Stomach (tissue), 9 donors: ENCODE results near the gene KCNF1. TPM values are rescaled to one million over a fixed set of nuclear protein-coding genes. Genes with fewer than 3 reads are reported as not detected.
A peak's percentile ranks its signal among the peaks of the same experiment; 100 is the strongest.

Source experiments
- DNase-seq, 2 donors: peaks; one replicate each; pipeline versions ENCODE4 v3.0.0 to v3.0.0-alpha.2; 2013 to 2019
- H3K27ac ChIP-seq, 5 donors: fragments of 200-600 bp in 4 of 5; sonication (generic) in 4 of 5; one replicate each; pipeline ENCODE4 v1.5.1; 2013 to 2019; ENCODE audit warnings: mild to moderate bottlenecking in 1 of 5, moderate library complexity in 1 of 5
- H3K27me3 ChIP-seq, 3 donors: fragments of 200-600 bp; sonication (generic); one replicate each; pipeline ENCODE4 v1.5.1; 2017 to 2019; ENCODE audit warnings: mixed run types in 1 of 3
- H3K36me3 ChIP-seq, 4 donors: fragments of 200-600 bp; sonication (generic); 1 replicate in 3 of 4; 2 replicates in 1 of 4; pipeline ENCODE4 v1.5.1; 2016 to 2019
- H3K4me1 ChIP-seq, 4 donors: fragments of 200-600 bp; sonication (generic); one replicate each; pipeline ENCODE4 v1.5.1; 2016 to 2019
- H3K4me3 ChIP-seq, 4 donors: fragments of 200-600 bp; sonication (generic) in 3 of 4; one replicate each; pipeline ENCODE4 v1.5.1; 2016 to 2019; ENCODE audit warnings: mild to moderate bottlenecking in 1 of 4
- H3K9me3 ChIP-seq, 4 donors: fragments of 200-600 bp; sonication (generic); one replicate each; pipeline ENCODE4 v1.5.1; 2016 to 2019
- EP300 ChIP-seq: sonication (generic); formaldehyde crosslinking; IDR thresholded peaks from one replicate; pipeline ENCODE4 v1.6.1; 2017; ENCODE audit warnings: antibody characterized with exemption
- POLR2A ChIP-seq, 4 donors: fragments of 450-650 bp; IDR thresholded peaks; one replicate each; pipeline ENCODE4 v1.6.1; 2016; ENCODE audit warnings: antibody characterized with exemption in 4 of 4, control low read depth in 2 of 4, mild to moderate bottlenecking in 1 of 4, moderate library complexity in 1 of 4
- POLR2AphosphoS5 ChIP-seq, 3 donors: sonication (generic); formaldehyde crosslinking; IDR thresholded peaks; one replicate each; pipeline ENCODE4 v1.6.1; 2016; ENCODE audit warnings: antibody characterized with exemption in 3 of 3
- WGBS, 5 donors: extraction: QIAGEN DNeasy Blood & Tissue Kit in 3 of 5; methylation state at CpG; one replicate each; pipeline versions ENCODE4 v1.1.5 to v1.1.7; 2013 to 2018; 5-methylcytosine and 5-hydroxymethylcytosine counted together
- intact Hi-C: fragments of 100-400 bp; cut with DNase I; formaldehyde crosslinking; loops from one replicate; pipeline ENCODE4 v1.15.1; 2023; ENCODE audit warnings: low total_unique reads
- polyA plus RNA-seq, 3 donors: library from polyadenylated mRNA; stranded (reverse); fragments of 200-250 nt; gene quantifications; one replicate each; pipeline ENCODE4 v1.2.3, GENCODE V29; 2013
- total RNA-seq, 5 donors: library from RNA; depleted of rRNA; stranded (reverse); fragments of >200 nt; gene quantifications; one replicate each; pipeline versions ENCODE4 v1.1.0 to v1.2.3, GENCODE V29; 2014 to 2016
- TF ChIP-seq, protein P1 (sequence below), 7 experiments: fragments of 450-650 bp in 4 of 7; fragments of 200-600 bp in 3 of 7; sonication (generic) in 3 of 7; IDR thresholded peaks; one replicate each; pipeline ENCODE4 v1.5.1; 2016 to 2019; ENCODE audit warnings: antibody characterized with exemption in 7 of 7, control low read depth in 2 of 7, mild to moderate bottlenecking in 1 of 7
- donor health status: healthy with polysubstance abuse.
- donor health status: Bipolar disorder and iron deficiency.
- donor health status: healthy.

KCNF1 gene
- total and polyA plus RNA-seq, 8 donors = 0.05 to 0.92 (median 0.58) TPM; not detected in 4

DNA sequence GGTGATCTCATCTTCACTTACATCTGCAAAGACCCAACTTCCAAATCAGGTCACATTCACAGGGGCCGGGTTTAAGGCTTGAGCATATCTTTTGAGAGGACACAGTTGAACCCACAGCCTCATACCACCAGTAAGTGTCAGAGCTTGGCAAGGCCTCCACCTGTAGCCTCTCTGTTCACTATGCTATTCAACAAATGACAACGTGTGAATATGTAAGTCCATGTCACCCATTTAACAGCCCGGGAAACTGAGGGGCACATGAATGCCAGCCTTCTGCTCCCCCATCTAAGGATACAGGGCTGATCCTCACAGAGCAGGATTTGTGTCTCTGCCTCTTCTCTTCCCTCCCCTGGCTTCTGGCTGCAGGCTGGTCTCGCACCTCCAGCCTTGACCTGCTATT lies 3.5 kb upstream of the KCNF1 start:
- intact Hi-C loops = no loop called here
- 85 to 92% (median 91%) methylated on average over 4 of the region's 4 CpGs for WGBS, 5 donors
- Histone ChIP-seq H3K27ac (no peak overlapping the region), H3K9me3 (no peaks in the 10 kb centered on the region), H3K4me1 (peaks cover 5 to 12% (median 9%) of the 10 kb centered on the region in 4 donors), H3K27me3 (peaks cover 0 to 34% (median 22%) of the 10 kb centered on the region in 3 donors), H3K36me3 (no peaks in the 10 kb centered on the region), H3K4me3 (no peak overlapping the region)
- no peak for DNase-seq
- TF ChIP-seq, protein P1, sequence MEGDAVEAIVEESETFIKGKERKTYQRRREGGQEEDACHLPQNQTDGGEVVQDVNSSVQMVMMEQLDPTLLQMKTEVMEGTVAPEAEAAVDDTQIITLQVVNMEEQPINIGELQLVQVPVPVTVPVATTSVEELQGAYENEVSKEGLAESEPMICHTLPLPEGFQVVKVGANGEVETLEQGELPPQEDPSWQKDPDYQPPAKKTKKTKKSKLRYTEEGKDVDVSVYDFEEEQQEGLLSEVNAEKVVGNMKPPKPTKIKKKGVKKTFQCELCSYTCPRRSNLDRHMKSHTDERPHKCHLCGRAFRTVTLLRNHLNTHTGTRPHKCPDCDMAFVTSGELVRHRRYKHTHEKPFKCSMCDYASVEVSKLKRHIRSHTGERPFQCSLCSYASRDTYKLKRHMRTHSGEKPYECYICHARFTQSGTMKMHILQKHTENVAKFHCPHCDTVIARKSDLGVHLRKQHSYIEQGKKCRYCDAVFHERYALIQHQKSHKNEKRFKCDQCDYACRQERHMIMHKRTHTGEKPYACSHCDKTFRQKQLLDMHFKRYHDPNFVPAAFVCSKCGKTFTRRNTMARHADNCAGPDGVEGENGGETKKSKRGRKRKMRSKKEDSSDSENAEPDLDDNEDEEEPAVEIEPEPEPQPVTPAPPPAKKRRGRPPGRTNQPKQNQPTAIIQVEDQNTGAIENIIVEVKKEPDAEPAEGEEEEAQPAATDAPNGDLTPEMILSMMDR (IDR thresholded peaks at IDR 0.05) = no peak
- TF ChIP-seq POLR2A (IDR thresholded peaks at IDR 0.05) (no peak), EP300 (no peak), POLR2AphosphoS5 (IDR thresholded peaks at IDR 0.05) (no peak)

DNA sequence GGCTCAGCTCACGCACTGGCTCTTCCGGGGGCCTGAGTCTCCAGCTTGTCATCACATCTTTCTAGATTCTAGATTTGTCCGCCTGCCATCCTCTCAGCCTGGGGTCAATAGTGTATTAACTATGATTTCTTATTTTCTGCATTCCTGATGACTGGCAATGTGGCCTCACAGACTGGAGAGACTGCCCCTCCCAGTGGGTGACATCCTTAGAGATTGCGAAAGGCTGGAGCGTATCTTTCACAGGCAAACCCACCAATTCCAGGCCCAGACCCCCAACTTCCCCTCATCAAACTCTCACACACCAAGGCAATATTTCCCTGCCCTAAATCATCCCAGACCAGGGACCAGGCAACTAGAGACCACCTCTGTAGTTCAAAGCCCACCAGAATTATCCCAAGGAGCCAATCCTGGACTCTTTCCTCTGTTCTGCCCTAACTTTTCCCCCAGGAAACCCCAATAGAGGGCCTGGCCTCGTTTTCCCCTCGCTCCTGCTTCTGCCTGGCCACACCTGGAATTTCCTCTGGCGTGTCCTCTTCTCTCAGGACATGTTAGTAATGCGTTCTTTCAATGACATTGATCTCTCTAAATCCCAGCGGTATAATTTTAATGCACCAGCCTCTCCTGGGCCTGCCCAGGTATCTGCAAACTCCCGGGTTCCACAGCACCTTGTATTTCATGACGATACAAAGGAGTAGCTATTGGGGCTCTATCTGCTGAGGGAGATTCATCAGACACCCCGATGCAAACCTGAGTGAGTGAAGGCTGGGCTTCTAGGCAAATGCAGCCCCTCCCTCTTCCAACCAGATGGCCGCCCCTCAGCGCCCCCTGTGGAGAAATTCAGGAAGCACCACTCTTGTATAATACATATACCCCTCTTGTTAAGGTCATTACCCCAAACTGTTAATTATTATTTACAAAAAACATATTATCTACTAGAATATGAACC lies 2.4 kb upstream of the KCNF1 start:
- Histone ChIP-seq H3K9me3 (no peaks in the 10 kb centered on the region), H3K27ac (no peak overlapping the region), H3K4me1 (peaks cover 5 to 12% (median 9%) of the 10 kb centered on the region in 4 donors), H3K27me3 (peaks cover 0 to 46% (median 32%) of the 10 kb centered on the region in 3 donors), H3K4me3 (no peak overlapping the region), H3K36me3 (no peaks in the 10 kb centered on the region)
- TF ChIP-seq POLR2AphosphoS5 (IDR thresholded peaks at IDR 0.05) = no peak
- TF ChIP-seq, protein P1 (IDR thresholded peaks at IDR 0.05) = no peak
- no peak for TF ChIP-seq POLR2A (IDR thresholded peaks at IDR 0.05)
- no peak for TF ChIP-seq EP300
- WGBS, 5 donors = 64 to 68% (median 65%) methylated on average over 15 of the region's 15 CpGs
- intact Hi-C loops = no loop called here
- peak in 1 of 2 donors; percentile 42 for DNase-seq

DNA sequence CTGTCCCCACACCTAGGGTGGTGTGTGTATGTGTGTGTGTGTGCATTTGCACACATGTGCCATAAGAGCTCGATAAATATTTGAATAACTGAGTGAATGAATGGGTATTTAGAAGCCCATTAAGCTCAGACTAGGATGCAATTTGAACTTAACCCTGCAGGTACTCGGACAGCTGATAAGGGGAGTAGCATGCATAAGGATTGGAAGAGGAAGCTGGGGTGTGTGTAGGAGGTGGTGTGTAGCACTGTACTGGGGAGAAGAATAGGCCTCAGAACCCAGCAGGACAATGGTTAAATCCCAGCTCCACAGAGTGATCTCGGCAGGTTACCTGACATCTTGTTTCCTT lies 1.8 kb upstream of the KCNF1 start:
- no peaks in the 10 kb centered on the region for H3K36me3 ChIP-seq
- intact Hi-C loops = no loop called here
- peaks cover 5 to 12% (median 9%) of the 10 kb centered on the region in 4 donors for H3K4me1 ChIP-seq
- TF ChIP-seq EP300 (no peak), POLR2A (IDR thresholded peaks at IDR 0.05) (no peak), POLR2AphosphoS5 (IDR thresholded peaks at IDR 0.05) (no peak)
- TF ChIP-seq, protein P1 (IDR thresholded peaks at IDR 0.05) = no peak
- H3K9me3 ChIP-seq = no peaks in the 10 kb centered on the region
- no peak overlapping the region for H3K4me3 ChIP-seq
- 21 to 49% (median 30%) methylated on average over 3 of the region's 3 CpGs for WGBS, 5 donors
- H3K27me3 ChIP-seq = peaks cover 0 to 52% (median 32%) of the 10 kb centered on the region in 3 donors
- H3K27ac ChIP-seq = no peak overlapping the region
- DNase-seq = no peak

DNA sequence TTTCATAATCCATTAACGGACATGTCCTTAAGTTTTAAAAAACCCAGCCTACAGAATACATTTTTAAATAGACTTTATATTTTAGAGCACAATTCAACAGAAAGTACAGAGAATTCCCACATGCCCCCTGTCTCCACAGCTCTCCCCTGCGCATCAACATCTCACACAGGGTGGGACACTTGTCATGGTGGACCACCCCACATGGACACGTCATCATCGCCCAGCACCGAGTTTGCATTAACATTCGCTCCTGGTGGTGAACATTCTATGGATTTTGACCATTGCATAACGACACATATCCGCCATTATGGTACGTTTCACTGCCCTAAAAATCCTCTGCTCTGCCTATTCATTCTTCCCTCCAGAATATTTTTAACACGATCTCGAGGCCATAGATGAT lies 1.1 kb upstream of the KCNF1 start:
- H3K36me3 ChIP-seq = no peaks in the 10 kb centered on the region
- intact Hi-C loops = no loop called here
- no peaks in the 10 kb centered on the region for H3K9me3 ChIP-seq
- no peak overlapping the region for H3K4me3 ChIP-seq
- peaks cover 5 to 12% (median 9%) of the 10 kb centered on the region in 4 donors for H3K4me1 ChIP-seq
- TF ChIP-seq POLR2A (IDR thresholded peaks at IDR 0.05) (no peak), EP300 (no peak), POLR2AphosphoS5 (IDR thresholded peaks at IDR 0.05) (no peak)
- TF ChIP-seq, protein P1 (IDR thresholded peaks at IDR 0.05) = no peak
- peaks cover 0 to 59% (median 32%) of the 10 kb centered on the region in 3 donors for H3K27me3 ChIP-seq
- H3K27ac ChIP-seq = no peak overlapping the region
- DNase-seq = no peak
- 86 to 88% (median 87%) methylated on average over 11 of the region's 11 CpGs for WGBS, 5 donors
